Stimulated activated CD8-positive, alpha-beta memory T cell treated with anti-CD3 and anti-CD28 coated beads, Interleukin-7, amount 100 ng/mL, for 4 hours (primary cell): ENCODE measurements around the gene ZNF491.
"Not testable (repeated sequence)": the region's sequence is repeated elsewhere in the genome, so short reads cannot be mapped to it uniquely, and the experiment has no call there.

Experiments
- DNase-seq, 2 donors: peaks; one replicate each; pipeline ENCODE4 v3.0.0-alpha.2; 2020; ENCODE audit warnings: low read depth in 2 of 2

Gene ZNF491

GRCh38 chr19:11806354-11807098 lies 8.2 kb downstream of the ZNF491 start:
- DNase-seq = no peak

GRCh38 chr19:11807099-11807380 lies 8.7 kb downstream of the ZNF491 start:
- no peak for DNase-seq

GRCh38 chr19:11813703-11814028 lies 15.3 kb downstream of the ZNF491 start:
- no peak for DNase-seq

- peak; percentile 68 to 77 for DNase-seq
These were observed 15.8 kb downstream of the ZNF491 start, which contains the start of gene ZNF440 for GRCh38 chr19:11814029-11814699. ZNF440 (plus strand) TSS chr19:11814273; CDS start chr19:11814448, 175 bp downstream.

- no peak for DNase-seq
These were observed 16.3 kb downstream of the ZNF491 start for GRCh38 chr19:11814700-11815035.

GRCh38 chr19:11821474-11822109 lies 23.3 kb downstream of the ZNF491 start:
- DNase-seq = no peak

- not testable (repeated sequence) for DNase-seq
These were observed 30.9 kb downstream of the ZNF491 start for GRCh38 chr19:11828957-11829876.

GRCh38 chr19:11832253-11832912 lies 34.1 kb downstream of the ZNF491 start:
- no peak for DNase-seq

- DNase-seq = no peak
These were observed 35.2 kb downstream of the ZNF491 start for GRCh38 chr19:11833541-11833940.

- not testable (repeated sequence) for DNase-seq
These were observed 37.3 kb downstream of the ZNF491 start for GRCh38 chr19:11835626-11836066.

- no peak for DNase-seq
These were observed 45.4 kb downstream of the ZNF491 start for GRCh38 chr19:11843722-11844121.

GRCh38 chr19:11847615-11848014 lies 49.3 kb downstream of the ZNF491 start:
- not testable (repeated sequence) for DNase-seq

- no peak for DNase-seq
These were observed 49.9 kb downstream of the ZNF491 start for GRCh38 chr19:11848200-11848593.

- DNase-seq = peak; percentile 76 to 78
These were observed 50.5 kb downstream of the ZNF491 start, which contains the start of gene ZNF439 for GRCh38 chr19:11848594-11849469. ZNF439 (plus strand) TSS chr19:11848726; CDS start chr19:11848868, 142 bp downstream.

- not testable (repeated sequence) for DNase-seq
These were observed 52.0 kb downstream of the ZNF491 start for GRCh38 chr19:11850289-11850688.

- no peak for DNase-seq
These were observed 55.0 kb downstream of the ZNF491 start for GRCh38 chr19:11853358-11853757.

- DNase-seq = no peak
These were observed 58.4 kb downstream of the ZNF491 start for GRCh38 chr19:11856596-11857250.
